Measurements from ENCODE around the gene TSGA10IP. TPM values are rescaled to one million over a fixed set of nuclear protein-coding genes. Genes with fewer than 3 reads are reported as not detected.

Gene TSGA10IP
- total RNA-seq, 1 donor from 2014 or later: not detected

- DNase-seq (ENCODE audit: low read depth): peak; percentile 21
These were observed 28.3 kb downstream of the TSGA10IP start for GRCh38 chr11:65973439-65974110.

GRCh38 chr11:65975771-65976170 lies 30.5 kb downstream of the TSGA10IP start:
- no peak for DNase-seq (ENCODE audit: low read depth)

GRCh38 chr11:65976216-65977176 lies 31.2 kb downstream of the TSGA10IP start:
- no peak for DNase-seq (ENCODE audit: low read depth)

GRCh38 chr11:65977621-65978390 lies 32.5 kb downstream of the TSGA10IP start:
- DNase-seq (ENCODE audit: low read depth): no peak

GRCh38 chr11:65978391-65979238 lies 33.3 kb downstream of the TSGA10IP start:
- no peak for DNase-seq (ENCODE audit: low read depth)

- no peak for DNase-seq (ENCODE audit: low read depth)
These were observed 34.0 kb downstream of the TSGA10IP start for GRCh38 chr11:65979261-65979759.

GRCh38 chr11:65981101-65981740 lies 35.9 kb downstream of the TSGA10IP start:
- DNase-seq (ENCODE audit: low read depth): no peak

GRCh38 chr11:65981972-65982823 lies 36.9 kb downstream of the TSGA10IP start:
- no peak for DNase-seq (ENCODE audit: low read depth)

GRCh38 chr11:65982824-65983588 lies 37.7 kb downstream of the TSGA10IP start:
- no peak for DNase-seq (ENCODE audit: low read depth)

GRCh38 chr11:65983589-65983987 lies 38.3 kb downstream of the TSGA10IP start:
- DNase-seq (ENCODE audit: low read depth): no peak

- DNase-seq (ENCODE audit: low read depth): no peak
These were observed 42.1 kb downstream of the TSGA10IP start for GRCh38 chr11:65987336-65987735.

GRCh38 chr11:65988791-65989592 lies 43.7 kb downstream of the TSGA10IP start:
- peak; percentile 93 for DNase-seq (ENCODE audit: low read depth)

- DNase-seq (ENCODE audit: low read depth): no peak
These were observed 46.8 kb downstream of the TSGA10IP start for GRCh38 chr11:65992056-65992455.

GRCh38 chr11:65997286-65997685 lies 52.0 kb downstream of the TSGA10IP start:
- no peak for DNase-seq (ENCODE audit: low read depth)

GRCh38 chr11:66001942-66002647 lies 56.8 kb downstream of the TSGA10IP start, which contains the start of the genes BANF1 and EIF1AD:
Gene BANF1, plus strand, starts transcription at chr11:66002503. Its CDS starts 748 bp downstream, at chr11:66003251.
Gene EIF1AD, minus strand, starts transcription at chr11:66002157. Its CDS starts 1,768 bp downstream, at chr11:66000389.
- peak; percentile 88 for DNase-seq (ENCODE audit: low read depth)

GRCh38 chr11:66002648-66003225 lies 57.5 kb downstream of the TSGA10IP start:
- peak; percentile 33 for DNase-seq (ENCODE audit: low read depth)

- DNase-seq (ENCODE audit: low read depth): no peak
These were observed 58.0 kb downstream of the TSGA10IP start for GRCh38 chr11:66003291-66003690.

Data from renal cortical epithelial cell (primary cell).